Thoracic aorta (tissue), 2 donors: ENCODE results near the gene ACP2. TPM values are rescaled to one million over a fixed set of nuclear protein-coding genes. Genes with fewer than 3 reads are reported as not detected.

ENCODE experiments used
- ATAC-seq: fragments of 150-250 bp; one replicate; pipeline ENCODE4 v1.8.0; 2017; ENCODE audit warnings: low read depth; ENCODE audit not compliant: insufficient number of reproducible peaks, low FRiP score
- DNase-seq: peaks from one replicate; pipeline ENCODE4 v3.0.0-alpha.2; 2020; ENCODE audit warnings: low spot score
- H3K27ac ChIP-seq, 2 donors: fragments of 200-600 bp; sonication (generic); 1 replicate in 1 of 2; 2 replicates in 1 of 2; pipeline ENCODE4 v1.5.1; 2016; ENCODE audit warnings: mild to moderate bottlenecking in 2 of 2, moderate library complexity in 2 of 2
- H3K27me3 ChIP-seq: fragments of 200-600 bp; sonication (generic); replicated peaks from 2 replicates; pipeline ENCODE4 v1.6.0; 2016; ENCODE audit warnings: mild to moderate bottlenecking; ENCODE audit not compliant: insufficient read depth
- H3K36me3 ChIP-seq: fragments of 200-600 bp; sonication (generic); one replicate; pipeline ENCODE4 v1.5.1; 2016
- H3K4me1 ChIP-seq, 2 donors: fragments of 200-600 bp; sonication (generic); 1 replicate in 1 of 2; 2 replicates in 1 of 2; pipeline versions ENCODE4 v1.5.1 to v1.6.0; 2016; ENCODE audit warnings: low read depth in 2 of 2, mild to moderate bottlenecking in 1 of 2; ENCODE audit not compliant: control insufficient read depth in 1 of 2
- H3K4me3 ChIP-seq: fragments of 200-600 bp; sonication (generic); 2 replicates; pipeline ENCODE4 v1.5.1; 2016; ENCODE audit warnings: mild to moderate bottlenecking
- H3K9me3 ChIP-seq: fragments of 200-600 bp; sonication (generic); 2 replicates; pipeline ENCODE4 v1.5.1; 2016
- CTCF ChIP-seq: fragments of 200-600 bp; sonication (generic); IDR thresholded peaks from one replicate; pipeline ENCODE4 v1.5.1; 2019; ENCODE audit warnings: antibody characterized with exemption
- total RNA-seq, 2 donors: library from RNA; depleted of rRNA; stranded (reverse); fragments of >200 nt; gene quantifications; one replicate each; pipeline versions ENCODE4 v1.1.0 to v1.2.3, GENCODE V29; 2016

The ACP2 gene
- total RNA-seq, 2 donors from 2014 or later: 39.4 to 59.7 TPM

- DNase-seq (no peak), ATAC-seq (no peak)
- Histone ChIP-seq H3K27me3 (no peaks in the 10 kb centered on the region), H3K27ac (no peak overlapping the region), H3K4me3 (peak overlapping the region; percentile 94), H3K9me3 (no peaks in the 10 kb centered on the region), H3K4me1 (peaks cover 21 to 31% of the 10 kb centered on the region in 2 donors), H3K36me3 (peaks cover 28% of the 10 kb centered on the region)
- TF ChIP-seq CTCF: no peak
Observed at GRCh38 chr11:47271961-47272661, 23.5 kb upstream of the ACP2 start.

DNA sequence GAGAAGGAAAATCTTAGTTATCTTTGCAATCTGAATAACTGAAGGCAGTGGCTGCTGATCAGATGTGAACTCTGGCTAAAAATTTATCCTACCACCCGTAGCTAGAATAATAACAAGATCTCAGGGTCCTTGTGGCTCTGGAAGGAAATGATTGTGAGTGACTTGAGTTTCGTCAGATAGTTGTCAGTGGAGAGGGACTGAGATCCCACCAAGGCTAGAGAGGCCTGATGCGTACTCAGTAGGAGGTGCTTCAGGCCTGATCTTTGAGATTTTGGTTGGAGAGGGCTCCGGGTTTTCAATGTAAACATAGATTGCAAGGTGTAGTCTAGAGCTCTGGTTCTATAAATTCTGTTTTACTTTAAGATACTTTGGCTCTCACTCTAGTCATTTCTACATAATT is 22.7 kb upstream of the ACP2 start:
- H3K4me3 ChIP-seq: peak overlapping the region; percentile 94
- no peak for TF ChIP-seq CTCF
- no peaks in the 10 kb centered on the region for H3K27me3 ChIP-seq
- peak overlapping the region in 1 of 2 donors; percentile 14 for H3K27ac ChIP-seq
- DNase-seq (no peak), ATAC-seq (no peak)
- H3K36me3 ChIP-seq: peaks cover 20% of the 10 kb centered on the region
- H3K4me1 ChIP-seq: peaks cover 21 to 31% of the 10 kb centered on the region in 2 donors
- H3K9me3 ChIP-seq: no peaks in the 10 kb centered on the region

GRCh38 chr11:47270331-47271271 is 22.0 kb upstream of the ACP2 start:
- DNase-seq (no peak), ATAC-seq (no peak)
- Histone ChIP-seq H3K9me3 (no peaks in the 10 kb centered on the region), H3K36me3 (peaks cover 13% of the 10 kb centered on the region), H3K27ac (peak overlapping the region; percentile 86), H3K4me1 (peaks cover 21 to 31% of the 10 kb centered on the region in 2 donors), H3K4me3 (peak overlapping the region; percentile 94), H3K27me3 (no peaks in the 10 kb centered on the region)
- no peak for TF ChIP-seq CTCF

GRCh38 chr11:47269829-47270305 is 21.3 kb upstream of the ACP2 start, which contains the start of gene MADD:
Gene MADD, plus strand, starts transcription at chr11:47270133.
- peak within 1 kb of the TSS; percentile 86 for H3K27ac ChIP-seq
- H3K4me1 ChIP-seq: peaks cover 21 to 38% of the 10 kb centered on the region in 2 donors
- H3K9me3 ChIP-seq: no peaks in the 10 kb centered on the region
- peaks cover 6% of the 10 kb centered on the region for H3K36me3 ChIP-seq
- peak; percentile 66 for ATAC-seq
- no peak for TF ChIP-seq CTCF
- DNase-seq: peak; percentile 33
- peak within 1 kb of the TSS; percentile 94 for H3K4me3 ChIP-seq
- no peaks in the 10 kb centered on the region for H3K27me3 ChIP-seq
